Brain microvascular endothelial cell (primary cell): ENCODE measurements around the gene GOPC.

ENCODE experiments used
- DNase-seq: peaks from one replicate; pipeline ENCODE4 v3.0.0-alpha.2; 2020
- H3K27ac ChIP-seq: fragments of 250-450 bp; sonication (Bioruptor Pico); 2 replicates; pipeline ENCODE4 v1.5.1; 2020; ENCODE audit warnings: mild to moderate bottlenecking, moderate library complexity
- H3K27me3 ChIP-seq: fragments of 250-450 bp; sonication (Bioruptor Pico); replicated peaks from 2 replicates; pipeline ENCODE4 v1.5.1; 2020; ENCODE audit warnings: mild to moderate bottlenecking
- H3K36me3 ChIP-seq: fragments of 250-450 bp; sonication (Bioruptor Pico); replicated peaks from 2 replicates; pipeline ENCODE4 v1.5.1; 2020; ENCODE audit warnings: mild to moderate bottlenecking
- H3K4me3 ChIP-seq: 2 replicates; pipeline ENCODE4 v1.5.1; 2011; ENCODE audit warnings: low read depth, mild to moderate bottlenecking, control low read depth, low read length, moderate library complexity
- CTCF ChIP-seq: IDR thresholded peaks from 2 replicates; pipeline ENCODE4 v1.5.1; 2011; ENCODE audit warnings: low read depth, mild to moderate bottlenecking, moderate library complexity, low read length, control low read depth, inconsistent platforms; ENCODE audit errors: missing control alignments
- in situ Hi-C: cut with HindIII; loops from 2 replicates; pipeline ENCODE4 v1.10.0; 2017; ENCODE audit warnings: low sequenced_read_pairs, low pct_ligation_motif_present

Gene GOPC

GRCh38 chr6:117536317-117536716 is 66.0 kb downstream of the GOPC start:
- peak; percentile 47 for DNase-seq
- no peak overlapping the region for H3K4me3 ChIP-seq
- in situ Hi-C loops, result no loop called here
- H3K27ac ChIP-seq, result peak overlapping the region; percentile 21
- no peaks in the 10 kb centered on the region for H3K27me3 ChIP-seq
- H3K36me3 ChIP-seq, result peaks cover 17% of the 10 kb centered on the region
- TF ChIP-seq CTCF, result no peak

GRCh38 chr6:117534974-117535373 is 67.3 kb downstream of the GOPC start:
- Histone ChIP-seq H3K4me3 (no peak overlapping the region), H3K27ac (no peak overlapping the region), H3K27me3 (no peaks in the 10 kb centered on the region), H3K36me3 (peaks cover 9% of the 10 kb centered on the region)
- no peak for TF ChIP-seq CTCF
- no peak for DNase-seq
- in situ Hi-C loops, result no loop called here

- in situ Hi-C loops, result no loop called here
- H3K27ac ChIP-seq, result no peak overlapping the region
- no peak for TF ChIP-seq CTCF
- H3K36me3 ChIP-seq, result peaks cover 9% of the 10 kb centered on the region
- H3K27me3 ChIP-seq, result no peaks in the 10 kb centered on the region
- no peak for DNase-seq
- no peak overlapping the region for H3K4me3 ChIP-seq
Observed at GRCh38 chr6:117533775-117534174, 68.5 kb downstream of the GOPC start.

- H3K4me3 ChIP-seq, result no peak overlapping the region
- H3K36me3 ChIP-seq, result peaks cover 5% of the 10 kb centered on the region
- H3K27ac ChIP-seq, result no peak overlapping the region
- H3K27me3 ChIP-seq, result no peaks in the 10 kb centered on the region
- DNase-seq, result no peak
- TF ChIP-seq CTCF, result no peak
- in situ Hi-C loops, result no loop called here
Observed at GRCh38 chr6:117531809-117532725, 70.2 kb downstream of the GOPC start.

GRCh38 chr6:117531346-117531745 is 71.0 kb downstream of the GOPC start:
- in situ Hi-C loops, result no loop called here
- TF ChIP-seq CTCF, result no peak
- no peak overlapping the region for H3K27ac ChIP-seq
- DNase-seq, result no peak
- no peaks in the 10 kb centered on the region for H3K27me3 ChIP-seq
- H3K4me3 ChIP-seq, result no peak overlapping the region
- peaks cover 5% of the 10 kb centered on the region for H3K36me3 ChIP-seq
